GM12891 (cell line): ENCODE data around the gene CFAP74.

Experiments used
- POLR2A ChIP-seq: IDR thresholded peaks from 2 replicates; pipeline ENCODE4 v1.6.1; 2011; ENCODE audit warnings: low read depth, low read length, control low read depth
- POLR2AphosphoS5 ChIP-seq: IDR thresholded peaks from 2 replicates; pipeline ENCODE4 v1.6.1; 2011; ENCODE audit warnings: low read depth, low read length, control low read depth
- SPI1 ChIP-seq: IDR thresholded peaks from 2 replicates; pipeline ENCODE4 v1.6.1; 2011; ENCODE audit warnings: low read depth, low read length, control low read depth
- TAF1 ChIP-seq: IDR thresholded peaks from 2 replicates; pipeline ENCODE4 v1.6.1; 2011; ENCODE audit warnings: low read depth, low read length, control low read depth

GRCh38 chr1:2018217-2019171 lies 14.9 kb upstream of the CFAP74 start:
- TF ChIP-seq POLR2A (no peak), TAF1 (no peak), SPI1 (no peak), POLR2AphosphoS5 (no peak)
